Measurements from ENCODE around the gene NLRC3.

DNA sequence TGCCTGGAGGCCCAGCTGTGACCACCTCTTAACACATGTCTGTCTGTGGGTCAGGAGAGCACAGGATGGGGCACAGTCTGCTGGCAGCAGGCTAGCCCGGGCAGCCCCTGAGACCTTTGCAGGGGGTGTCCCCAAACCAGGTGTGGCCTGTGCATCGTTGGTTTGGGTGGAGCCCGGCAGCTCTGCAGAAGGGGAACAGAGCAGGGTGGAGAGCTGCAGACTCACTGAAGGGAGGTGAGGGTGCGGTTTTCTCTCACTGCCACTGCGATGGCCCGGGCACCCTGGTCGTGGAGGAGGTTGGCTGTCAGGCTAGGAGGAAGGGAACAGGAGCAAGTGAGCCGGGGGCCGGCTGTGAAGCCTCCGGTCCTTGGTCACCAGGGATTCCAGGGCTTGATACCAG lies 28.8 kb downstream of the NLRC3 start:
- TF ChIP-seq CTCF (conservative IDR thresholded peaks at IDR 0.05 in 1 of 2, IDR thresholded peaks at IDR 0.05 in 1 of 2; ENCODE audit: extremely low read depth in 1 of 2, insufficient read depth in 1 of 2, low read depth in 1 of 2, low read length in 2 of 2) (no peak), EZH2 (IDR thresholded peaks at IDR 0.05; ENCODE audit: borderline replicate concordance, low read length) (no peak)
